Hepatocyte (in vitro differentiated cells): ENCODE results near the gene CMC2.

Experiments
- EZH2 ChIP-seq: fragments of 200-600 bp; sonication (generic); IDR thresholded peaks from 2 replicates; pipeline ENCODE4 v1.6.1; 2016; ENCODE audit warnings: antibody characterized with exemption, mild to moderate bottlenecking, borderline replicate concordance
- EZH2phosphoT487 ChIP-seq: fragments of 200-600 bp; sonication (generic); IDR thresholded peaks from one replicate; pipeline ENCODE4 v1.6.1; 2018; ENCODE audit warnings: antibody characterized with exemption, mild to moderate bottlenecking, low read depth, moderate library complexity; ENCODE audit not compliant: unreplicated experiment, severe bottlenecking
- TF ChIP-seq, protein P1 (sequence below): fragments of 200-600 bp; sonication (generic); IDR thresholded peaks from 2 replicates; pipeline ENCODE4 v1.5.1; 2016; ENCODE audit warnings: antibody characterized with exemption, mild to moderate bottlenecking; ENCODE audit not compliant: poor library complexity

DNA sequence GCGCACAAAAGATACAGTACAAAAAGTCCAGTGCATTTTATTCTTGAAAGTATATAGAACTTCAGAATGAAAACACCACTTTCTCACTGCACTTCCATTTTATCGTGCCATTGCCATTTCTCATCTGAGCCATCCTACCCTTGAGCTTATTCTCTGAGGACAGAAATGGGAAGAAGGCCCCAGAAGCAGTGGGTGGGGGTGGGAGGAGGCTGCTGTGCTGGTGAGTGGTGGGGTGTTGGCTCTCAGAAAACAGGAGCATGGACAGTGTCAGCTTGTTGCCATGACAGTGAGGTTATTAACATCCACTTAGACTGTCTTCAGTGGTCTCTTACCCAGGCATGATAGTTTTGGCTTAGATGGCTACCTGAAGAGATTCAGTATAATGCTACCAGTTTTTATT is 33.4 kb upstream of the CMC2 start:
- TF ChIP-seq, protein P1, sequence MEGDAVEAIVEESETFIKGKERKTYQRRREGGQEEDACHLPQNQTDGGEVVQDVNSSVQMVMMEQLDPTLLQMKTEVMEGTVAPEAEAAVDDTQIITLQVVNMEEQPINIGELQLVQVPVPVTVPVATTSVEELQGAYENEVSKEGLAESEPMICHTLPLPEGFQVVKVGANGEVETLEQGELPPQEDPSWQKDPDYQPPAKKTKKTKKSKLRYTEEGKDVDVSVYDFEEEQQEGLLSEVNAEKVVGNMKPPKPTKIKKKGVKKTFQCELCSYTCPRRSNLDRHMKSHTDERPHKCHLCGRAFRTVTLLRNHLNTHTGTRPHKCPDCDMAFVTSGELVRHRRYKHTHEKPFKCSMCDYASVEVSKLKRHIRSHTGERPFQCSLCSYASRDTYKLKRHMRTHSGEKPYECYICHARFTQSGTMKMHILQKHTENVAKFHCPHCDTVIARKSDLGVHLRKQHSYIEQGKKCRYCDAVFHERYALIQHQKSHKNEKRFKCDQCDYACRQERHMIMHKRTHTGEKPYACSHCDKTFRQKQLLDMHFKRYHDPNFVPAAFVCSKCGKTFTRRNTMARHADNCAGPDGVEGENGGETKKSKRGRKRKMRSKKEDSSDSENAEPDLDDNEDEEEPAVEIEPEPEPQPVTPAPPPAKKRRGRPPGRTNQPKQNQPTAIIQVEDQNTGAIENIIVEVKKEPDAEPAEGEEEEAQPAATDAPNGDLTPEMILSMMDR = no peak
- no peak for TF ChIP-seq EZH2
- TF ChIP-seq EZH2phosphoT487 = no peak
